IMR-90 (cell line): ENCODE data around the gene AZIN2. TPM values are rescaled to one million over a fixed set of nuclear protein-coding genes. Genes with fewer than 3 reads are reported as not detected.

ENCODE experiments used
- ATAC-seq: fragments of 200-7000 bp; cut with Tn5 transposase; 2 replicates; pipeline ENCODE4 v1.9.1; 2020; ENCODE audit warnings: low read depth, mild to moderate bottlenecking, moderate library complexity
- BruUV-seq: library from RNA; stranded (reverse); fragments of 400-500 nt; replicated peaks from 2 replicates; lab custom pipeline; 2021; lab: Mats Ljungman, UMichigan
- CTCF ChIA-PET: fragments of 300-600 bp; formaldehyde crosslinking; extraction: SDS; loops from one replicate; lab custom pipeline; 2021; ENCODE audit warnings: antibody characterized with exemption; lab: Yijun Ruan, JAX
- POLR2A ChIA-PET: fragments of 300-600 bp; sonication (Branson Sonifier 250); formaldehyde crosslinking; loops from one replicate; lab custom pipeline; 2022; ENCODE audit warnings: antibody characterized with exemption; ENCODE audit not compliant: unreplicated experiment; lab: Charles Lee
- DNase-seq: peaks from one replicate; pipeline ENCODE4 v3.0.0; 2013
- H2AFZ ChIP-seq: replicated peaks from 2 replicates; pipeline ENCODE3; 2013; ENCODE audit warnings: low read length, mild to moderate bottlenecking; ENCODE audit not compliant: poor library complexity
- H2AK5ac ChIP-seq: 2 replicates; pipeline ENCODE4 v1.6.1; 2013; ENCODE audit warnings: low read depth, low read length, inconsistent platforms
- H2AK9ac ChIP-seq: replicated peaks from 2 replicates; pipeline ENCODE3; 2013; ENCODE audit warnings: mild to moderate bottlenecking, low read depth, low read length, moderate library complexity; ENCODE audit not compliant: poor library complexity
- H2BK120ac ChIP-seq: 2 replicates; pipeline ENCODE4 v1.6.1; 2013; ENCODE audit warnings: low read depth, low read length, inconsistent platforms
- H2BK15ac ChIP-seq: 3 replicates; pipeline ENCODE4 v1.6.1; 2013; ENCODE audit warnings: low read depth, low read length, inconsistent platforms
- H2BK20ac ChIP-seq: 2 replicates; pipeline ENCODE4 v1.6.1; 2013; ENCODE audit warnings: low read depth, mild to moderate bottlenecking, inconsistent platforms, low read length, moderate library complexity
- H2BK5ac ChIP-seq: 2 replicates; pipeline ENCODE4 v1.6.1; 2013; ENCODE audit warnings: mild to moderate bottlenecking, low read depth, low read length, inconsistent platforms; ENCODE audit not compliant: poor library complexity, severe bottlenecking
- H3K14ac ChIP-seq: replicated peaks from 2 replicates; pipeline ENCODE4 v1.6.1; 2013; ENCODE audit warnings: low read depth, low read length, inconsistent platforms
- H3K18ac ChIP-seq: 2 replicates; pipeline ENCODE4 v1.6.1; 2013; ENCODE audit warnings: low read depth, low read length, control low read depth
- H3K23ac ChIP-seq: 2 replicates; pipeline ENCODE4 v1.6.1; 2013; ENCODE audit warnings: low read depth, low read length, inconsistent platforms
- H3K27ac ChIP-seq: 2 replicates; pipeline ENCODE4 v1.5.1; 2013; ENCODE audit warnings: mild to moderate bottlenecking, control low read depth, low read length; ENCODE audit not compliant: insufficient read depth
- H3K27me3 ChIP-seq: 2 replicates; pipeline ENCODE4 v1.6.1; 2013; ENCODE audit warnings: low read length; ENCODE audit not compliant: control insufficient read depth, insufficient read depth
- H3K36me3 ChIP-seq: 2 replicates; pipeline ENCODE4 v1.6.1; 2013; ENCODE audit warnings: low read length, mixed read lengths; ENCODE audit not compliant: control insufficient read depth, insufficient read depth
- H3K4ac ChIP-seq: 2 replicates; pipeline ENCODE4 v1.6.1; 2013; ENCODE audit warnings: low read depth, low read length, inconsistent platforms
- H3K4me1 ChIP-seq: 2 replicates; pipeline ENCODE4 v1.6.1; 2013; ENCODE audit warnings: low read length, mixed read lengths; ENCODE audit not compliant: control insufficient read depth, insufficient read depth
- H3K4me2 ChIP-seq: 2 replicates; pipeline ENCODE4 v1.6.1; 2013; ENCODE audit warnings: low read depth, mild to moderate bottlenecking, control low read depth, low read length, moderate library complexity
- H3K4me3 ChIP-seq: 2 replicates; pipeline ENCODE4 v1.5.1; 2013; ENCODE audit warnings: low read depth, mild to moderate bottlenecking, control low read depth, low read length, moderate library complexity; ENCODE audit not compliant: insufficient read depth
- H3K56ac ChIP-seq: 2 replicates; pipeline ENCODE4 v1.6.1; 2013; ENCODE audit warnings: low read length, inconsistent platforms; ENCODE audit not compliant: insufficient read depth; ENCODE audit errors: extremely low read depth
- H3K79me1 ChIP-seq, 2 experiments: 2 replicates each; pipeline ENCODE4 v1.6.1; 2013; ENCODE audit warnings: low read length in 2 of 2, inconsistent platforms in 1 of 2, low read depth in 1 of 2
- H3K9ac ChIP-seq: 2 replicates; pipeline ENCODE4 v1.6.1; 2013; ENCODE audit warnings: low read depth, low read length, control low read depth
- H3K9me1 ChIP-seq: 2 replicates; pipeline ENCODE4 v1.6.1; 2013; ENCODE audit warnings: low read length, inconsistent platforms; ENCODE audit not compliant: insufficient read depth
- H3K9me3 ChIP-seq: 2 replicates; pipeline ENCODE4 v1.6.1; 2013; ENCODE audit warnings: low read length; ENCODE audit not compliant: control insufficient read depth, insufficient read depth
- H4K20me1 ChIP-seq: 2 replicates; pipeline ENCODE4 v1.6.1; 2013; ENCODE audit warnings: low read length, inconsistent platforms; ENCODE audit not compliant: insufficient read depth
- H4K5ac ChIP-seq: 2 replicates; pipeline ENCODE4 v1.6.1; 2013; ENCODE audit warnings: mild to moderate bottlenecking, low read depth, low read length, control low read depth
- H4K8ac ChIP-seq, 2 experiments: 2 replicates each; pipeline ENCODE4 v1.6.1; 2013; ENCODE audit warnings: low read depth in 2 of 2, low read length in 2 of 2, control low read depth in 1 of 2, inconsistent platforms in 1 of 2
- H4K91ac ChIP-seq: 2 replicates; pipeline ENCODE4 v1.6.1; 2013; ENCODE audit warnings: low read depth, low read length, inconsistent platforms; ENCODE audit not compliant: insufficient read depth
- MAZ ChIP-seq: IDR thresholded peaks from 2 replicates; pipeline ENCODE4 v1.6.1; 2012; ENCODE audit warnings: low read depth, mild to moderate bottlenecking, low read length, improper control_type of control experiment, moderate library complexity, borderline replicate concordance
- MXI1 ChIP-seq: IDR thresholded peaks from 2 replicates; pipeline ENCODE4 v1.6.1; 2012; ENCODE audit warnings: low read depth, mild to moderate bottlenecking, low read length, moderate library complexity, borderline replicate concordance
- RFX5 ChIP-seq: IDR thresholded peaks from 2 replicates; pipeline ENCODE4 v1.8.0; 2012; ENCODE audit warnings: low read depth, mild to moderate bottlenecking, low read length, moderate library complexity
- WGBS, 2 experiments: methylation state at CpG; one replicate each; pipeline versions ENCODE4 v1.1.5 to v1.1.7; 2013; ENCODE audit warnings: missing lambda C conversion rate in 2 of 2; ENCODE audit not compliant: insufficient read length in 1 of 2; ENCODE audit errors: extremely low coverage in 2 of 2; 5-methylcytosine and 5-hydroxymethylcytosine counted together
- dilution Hi-C: fragments of 300-500 bp; cut with HindIII; formaldehyde crosslinking; loops from one replicate; pipeline ENCODE4 v1.14.3; 2018; ENCODE audit warnings: low sequenced_read_pairs; ENCODE audit not compliant: unreplicated experiment
- in situ Hi-C: fragments of 300-500 bp; cut with MboI; formaldehyde crosslinking; loops from 3 replicates; pipeline ENCODE4 v1.14.3; 2019; ENCODE audit warnings: low sequenced_read_pairs, inconsistent platforms, mixed read lengths
- intact Hi-C: fragments of 100-400 bp; cut with micrococcal nuclease; formaldehyde crosslinking; loops from 2 replicates; pipeline ENCODE4 v1.10.0; 2022
- polyA plus RNA-seq, 3 experiments: library from polyadenylated mRNA; depleted of rRNA; stranded (reverse); fragments of >200 nt; gene quantifications; 2 replicates each; pipeline ENCODE4 v1.2.3, GENCODE V29; 2012; ENCODE audit warnings: low replicate concordance in 1 of 3
- total RNA-seq: library from RNA; depleted of rRNA; stranded (reverse); fragments of >200 nt; gene quantifications from 2 replicates; pipeline ENCODE4 v1.2.3, GENCODE V29; 2012
- TF ChIP-seq, protein P1 (sequence below): conservative IDR thresholded peaks from 2 replicates; pipeline ENCODE4 v1.5.1; 2012; ENCODE audit warnings: mild to moderate bottlenecking, low read depth, low read length, improper control_type of control experiment

AZIN2 gene
- total and polyA plus RNA-seq, 2 of the 4 experiments (the other 2 are of a cell fraction), result 4.7 to 8.9 TPM

DNA sequence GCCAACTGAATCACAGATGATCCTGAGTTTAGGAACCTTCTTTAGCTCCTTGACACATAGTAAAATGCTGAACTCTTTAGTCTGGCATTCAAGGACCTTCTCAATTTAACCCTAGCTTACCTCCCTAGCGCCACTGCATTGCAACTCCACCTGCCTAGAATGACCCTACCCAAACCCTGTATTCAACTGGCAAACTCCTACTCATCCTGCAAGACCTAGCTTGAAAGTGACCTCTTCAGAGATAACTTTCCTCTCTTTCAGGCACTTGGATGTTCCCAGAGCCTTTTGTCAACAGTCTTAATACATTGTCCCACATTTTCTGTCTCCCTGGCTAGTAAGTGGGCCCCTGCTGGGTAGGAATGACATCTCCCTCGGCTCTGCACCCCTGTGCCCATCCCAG, 81.2 kb downstream of the AZIN2 start:
- dilution Hi-C loops, result no loop called here
- H2AFZ ChIP-seq, result no peak overlapping the region
- H3K56ac ChIP-seq, result no peak overlapping the region
- no peak for DNase-seq
- peak overlapping the region; percentile 10 for H3K14ac ChIP-seq
- in situ Hi-C loops, result no loop called here
- WGBS, 2 experiments, result 100% methylated on average over 1 of the region's 2 CpGs; no CpG with 5 or more reads in 1 of the 2 experiments
- peak overlapping the region; percentile 46; the same call in 1 of the 2 replicates for H3K23ac ChIP-seq
- peaks cover 15% of the 10 kb centered on the region for H3K36me3 ChIP-seq
- H3K9me3 ChIP-seq, result no peaks in the 10 kb centered on the region
- peaks cover 5 to 37% of the 10 kb centered on the region in 2 experiments; a peak in 3 of 4 replicates for H3K79me1 ChIP-seq
- H4K20me1 ChIP-seq, result no peaks in the 10 kb centered on the region
- H3K18ac ChIP-seq, result peak overlapping the region; percentile 60; the same call in 1 of the 2 replicates
- H3K4ac ChIP-seq, result peak overlapping the region; percentile 69
- H2BK5ac ChIP-seq, result peak overlapping the region; percentile 27
- no peak overlapping the region for H3K4me2 ChIP-seq
- H4K5ac ChIP-seq, result peak overlapping the region; percentile 94
- peak overlapping the region; percentile 85 to 89; a peak in 2 of 4 replicates for H4K8ac ChIP-seq
- TF ChIP-seq MAZ, result no peak
- TF ChIP-seq RFX5, result no peak
- TF ChIP-seq, protein P1, sequence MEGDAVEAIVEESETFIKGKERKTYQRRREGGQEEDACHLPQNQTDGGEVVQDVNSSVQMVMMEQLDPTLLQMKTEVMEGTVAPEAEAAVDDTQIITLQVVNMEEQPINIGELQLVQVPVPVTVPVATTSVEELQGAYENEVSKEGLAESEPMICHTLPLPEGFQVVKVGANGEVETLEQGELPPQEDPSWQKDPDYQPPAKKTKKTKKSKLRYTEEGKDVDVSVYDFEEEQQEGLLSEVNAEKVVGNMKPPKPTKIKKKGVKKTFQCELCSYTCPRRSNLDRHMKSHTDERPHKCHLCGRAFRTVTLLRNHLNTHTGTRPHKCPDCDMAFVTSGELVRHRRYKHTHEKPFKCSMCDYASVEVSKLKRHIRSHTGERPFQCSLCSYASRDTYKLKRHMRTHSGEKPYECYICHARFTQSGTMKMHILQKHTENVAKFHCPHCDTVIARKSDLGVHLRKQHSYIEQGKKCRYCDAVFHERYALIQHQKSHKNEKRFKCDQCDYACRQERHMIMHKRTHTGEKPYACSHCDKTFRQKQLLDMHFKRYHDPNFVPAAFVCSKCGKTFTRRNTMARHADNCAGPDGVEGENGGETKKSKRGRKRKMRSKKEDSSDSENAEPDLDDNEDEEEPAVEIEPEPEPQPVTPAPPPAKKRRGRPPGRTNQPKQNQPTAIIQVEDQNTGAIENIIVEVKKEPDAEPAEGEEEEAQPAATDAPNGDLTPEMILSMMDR, result no peak
- no peak for TF ChIP-seq MXI1
- no peak for ATAC-seq
- ChIA-PET CTCF (no interaction called here), POLR2A (no interaction called here)
- intact Hi-C loops, result no loop called here
- no peak overlapping the region for H3K9ac ChIP-seq
- H3K4me1 ChIP-seq, result peaks cover 24% of the 10 kb centered on the region
- H3K4me3 ChIP-seq, result no peak overlapping the region
- peak overlapping the region; percentile 46; the same call in 2 of the 3 replicates for H2BK15ac ChIP-seq
- no TSS peak for BruUV-seq
- H3K27ac ChIP-seq, result no peak overlapping the region; the same call in 1 of the 2 replicates
- H2AK5ac ChIP-seq, result peak overlapping the region; percentile 87
- H2BK20ac ChIP-seq, result peak overlapping the region; percentile 35
- H3K27me3 ChIP-seq, result no peaks in the 10 kb centered on the region
- no peak overlapping the region for H2AK9ac ChIP-seq
- H2BK120ac ChIP-seq, result peak overlapping the region; percentile 71
- peak overlapping the region; percentile 34 for H4K91ac ChIP-seq
- peaks cover 32% of the 10 kb centered on the region for H3K9me1 ChIP-seq
